Esophagus muscularis mucosa (tissue), 4 donors: ENCODE results near the gene TXNDC11. TPM values are rescaled to one million over a fixed set of nuclear protein-coding genes. Genes with fewer than 3 reads are reported as not detected.

Experiments
- DNase-seq: peaks from one replicate; pipeline ENCODE4 v3.0.0-alpha.2; 2017; ENCODE audit errors: extremely low spot score
- H3K27ac ChIP-seq, 4 donors: fragments of 200-600 bp; sonication (generic); replicated peaks in 1 of 4; 1 replicate in 3 of 4; 2 replicates in 1 of 4; pipeline ENCODE4 v1.5.1; 2016 to 2019; ENCODE audit warnings: mild to moderate bottlenecking in 1 of 4
- H3K27me3 ChIP-seq, 4 donors: fragments of 200-600 bp; sonication (generic); one replicate each; pipeline versions ENCODE4 v1.5.1 to v1.6.0; 2016 to 2019
- H3K36me3 ChIP-seq, 4 donors: fragments of 200-600 bp; sonication (generic); one replicate each; pipeline ENCODE4 v1.5.1; 2016 to 2019
- H3K4me1 ChIP-seq, 4 donors: fragments of 200-600 bp; sonication (generic); one replicate each; pipeline ENCODE4 v1.5.1; 2016 to 2019
- H3K4me3 ChIP-seq, 4 donors: fragments of 200-600 bp; sonication (generic); 1 replicate in 2 of 4; 2 replicates in 2 of 4; pipeline ENCODE4 v1.5.1; 2016 to 2019; ENCODE audit warnings: mild to moderate bottlenecking in 4 of 4, moderate library complexity in 1 of 4
- H3K9me3 ChIP-seq, 4 donors: fragments of 200-600 bp; sonication (generic); 1 replicate in 3 of 4; 2 replicates in 1 of 4; pipeline ENCODE4 v1.5.1; 2016 to 2019
- CTCF ChIP-seq, 3 experiments: fragments of 200-600 bp in 2 of 3; fragments of 450-650 bp in 1 of 3; sonication (generic) in 2 of 3; IDR thresholded peaks; one replicate each; pipeline ENCODE4 v1.5.1; 2017 to 2019; ENCODE audit warnings: antibody characterized with exemption in 3 of 3, mild to moderate bottlenecking in 2 of 3, moderate library complexity in 1 of 3
- EP300 ChIP-seq: sonication (generic); formaldehyde crosslinking; IDR thresholded peaks from one replicate; pipeline ENCODE4 v1.6.1; 2017; ENCODE audit warnings: antibody characterized with exemption
- POLR2A ChIP-seq: fragments of 450-650 bp; IDR thresholded peaks from one replicate; pipeline ENCODE4 v1.6.1; 2017; ENCODE audit warnings: antibody characterized with exemption, moderate library complexity, mild to moderate bottlenecking, low read depth
- POLR2AphosphoS5 ChIP-seq, 2 donors: sonication (generic); formaldehyde crosslinking; IDR thresholded peaks; one replicate each; pipeline ENCODE4 v1.6.1; 2017; ENCODE audit warnings: antibody characterized with exemption in 2 of 2
- WGBS: methylation state at CpG from one replicate; pipeline ENCODE4 v1.1.5; 2018; 5-methylcytosine and 5-hydroxymethylcytosine counted together
- intact Hi-C: fragments of 100-400 bp; cut with DNase I; formaldehyde crosslinking; loops from one replicate; pipeline ENCODE4 v1.15.1; 2023
- total RNA-seq, 4 donors: library from RNA; depleted of rRNA; stranded (reverse); fragments of >200 nt; gene quantifications; one replicate each; pipeline versions ENCODE4 v1.1.0 to v1.2.1, GENCODE V29; 2016

TXNDC11 gene
- total RNA-seq, 4 donors from 2014 or later, result 32.4 to 47.2 (median 38.2) TPM

GRCh38 chr16:11717811-11718210 is 24.8 kb downstream of the TXNDC11 start:
- no peaks in the 10 kb centered on the region for H3K27me3 ChIP-seq
- H3K4me1 ChIP-seq, result peaks cover 9 to 41% (median 32%) of the 10 kb centered on the region in 4 donors
- peak overlapping the region in 1 of 4 donors; percentile 26 for H3K27ac ChIP-seq
- no peaks in the 10 kb centered on the region for H3K9me3 ChIP-seq
- TF ChIP-seq EP300, result no peak
- TF ChIP-seq POLR2A, result no peak
- TF ChIP-seq CTCF (IDR thresholded peaks at IDR 0.05), result no peak
- TF ChIP-seq POLR2AphosphoS5 (IDR thresholded peaks at IDR 0.05), result no peak
- WGBS, result 63% methylated on average over 5 of the region's 5 CpGs
- intact Hi-C loops, result no loop called here
- no peak for DNase-seq
- no peak overlapping the region for H3K4me3 ChIP-seq
- H3K36me3 ChIP-seq, result peaks cover 19 to 66% (median 48%) of the 10 kb centered on the region in 4 donors

- Histone ChIP-seq H3K36me3 (peaks cover 18 to 63% (median 41%) of the 10 kb centered on the region in 4 donors), H3K4me3 (no peak overlapping the region), H3K27ac (peak overlapping the region in 1 of 4 donors; percentile 8), H3K4me1 (peaks cover 9 to 41% (median 32%) of the 10 kb centered on the region in 4 donors), H3K27me3 (no peaks in the 10 kb centered on the region), H3K9me3 (no peaks in the 10 kb centered on the region)
- intact Hi-C loops, result no loop called here
- TF ChIP-seq CTCF (IDR thresholded peaks at IDR 0.05), result no peak
- TF ChIP-seq POLR2A, result no peak
- TF ChIP-seq POLR2AphosphoS5 (IDR thresholded peaks at IDR 0.05), result no peak
- no peak for TF ChIP-seq EP300
- DNase-seq, result no peak
These were observed 26.3 kb downstream of the TXNDC11 start for GRCh38 chr16:11716336-11716735.

- Histone ChIP-seq H3K4me1 (peaks cover 9 to 41% (median 32%) of the 10 kb centered on the region in 4 donors), H3K27me3 (no peaks in the 10 kb centered on the region), H3K36me3 (peaks cover 9 to 61% (median 39%) of the 10 kb centered on the region in 4 donors), H3K4me3 (no peak overlapping the region), H3K9me3 (no peaks in the 10 kb centered on the region), H3K27ac (no peak overlapping the region)
- WGBS, result 86% methylated on average over 8 of the region's 8 CpGs
- no peak for DNase-seq
- intact Hi-C loops, result loop anchor here (2.0 kb wide), 1 partner anchor 309 kb away; no protein-coding TSS in a partner anchor
- TF ChIP-seq CTCF (IDR thresholded peaks at IDR 0.05), result no peak
- no peak for TF ChIP-seq POLR2A
- no peak for TF ChIP-seq EP300
- no peak for TF ChIP-seq POLR2AphosphoS5 (IDR thresholded peaks at IDR 0.05)
These were observed 27.3 kb downstream of the TXNDC11 start for GRCh38 chr16:11715246-11715947.

DNA sequence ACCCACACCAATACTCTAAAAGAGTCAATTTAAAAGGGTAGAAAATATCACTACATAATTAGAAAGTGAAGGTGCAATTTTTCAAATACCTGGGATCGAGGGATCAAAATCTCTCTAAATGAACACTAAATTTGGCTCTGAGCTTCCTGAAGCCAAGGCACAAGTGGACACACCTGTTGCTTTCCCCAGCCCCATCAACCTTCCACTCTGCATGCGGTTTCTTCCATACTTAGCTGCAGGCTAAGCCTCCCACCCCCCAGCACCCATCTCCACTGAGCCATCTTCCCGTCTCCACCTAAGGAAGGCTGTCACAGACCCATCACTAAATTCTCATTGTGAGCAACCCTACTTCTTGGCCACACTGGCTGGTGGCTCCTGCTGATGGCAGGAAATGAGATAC is 30.5 kb downstream of the TXNDC11 start:
- H3K4me3 ChIP-seq, result no peak overlapping the region
- intact Hi-C loops, result loop anchor here (5.0 kb wide), 2 partner anchors 180 to 315 kb away; no protein-coding TSS in a partner anchor
- no peaks in the 10 kb centered on the region for H3K9me3 ChIP-seq
- TF ChIP-seq CTCF (IDR thresholded peaks at IDR 0.05) (no peak), POLR2AphosphoS5 (IDR thresholded peaks at IDR 0.05) (no peak), POLR2A (no peak), EP300 (no peak)
- no peak overlapping the region for H3K27ac ChIP-seq
- 92% methylated on average over 3 of the region's 3 CpGs for WGBS
- no peaks in the 10 kb centered on the region for H3K27me3 ChIP-seq
- peaks cover 3 to 20% (median 14%) of the 10 kb centered on the region in 4 donors for H3K4me1 ChIP-seq
- H3K36me3 ChIP-seq, result peaks cover 0 to 49% (median 35%) of the 10 kb centered on the region in 4 donors
- DNase-seq, result no peak
